GM12891 (cell line): ENCODE data around the gene PLXNC1.

Experiments used
- POLR2A ChIP-seq: IDR thresholded peaks from 2 replicates; pipeline ENCODE4 v1.6.1; 2011; ENCODE audit warnings: low read depth, low read length, control low read depth
- POLR2AphosphoS5 ChIP-seq: IDR thresholded peaks from 2 replicates; pipeline ENCODE4 v1.6.1; 2011; ENCODE audit warnings: low read depth, low read length, control low read depth

- no peak for TF ChIP-seq POLR2AphosphoS5
- no peak for TF ChIP-seq POLR2A
Observed at GRCh38 chr12:94174576-94174975, 26.2 kb downstream of the PLXNC1 start.
